H9 (cell line): ENCODE measurements around the gene ST6GAL1. TPM values are rescaled to one million over a fixed set of nuclear protein-coding genes. Genes with fewer than 3 reads are reported as not detected.
"Not testable (repeated sequence)": the region's sequence is repeated elsewhere in the genome, so short reads cannot be mapped to it uniquely, and the experiment has no call there.

Experiments
- DNase-seq: peaks from one replicate; pipeline ENCODE4 v3.0.0-alpha.2; 2017
- H2AFZ ChIP-seq: one replicate; pipeline ENCODE4 v1.6.1; 2013; ENCODE audit warnings: mild to moderate bottlenecking, low read length, control low read depth, moderate library complexity
- H2AK5ac ChIP-seq: 2 replicates; pipeline ENCODE4 v1.6.1; 2013; ENCODE audit warnings: low read length, control low read depth, mixed read lengths; ENCODE audit not compliant: insufficient read length
- H2BK120ac ChIP-seq: one replicate; pipeline ENCODE4 v1.6.1; 2013; ENCODE audit warnings: low read depth, mild to moderate bottlenecking, low read length, control low read depth, inconsistent platforms; ENCODE audit not compliant: poor library complexity, severe bottlenecking
- H2BK12ac ChIP-seq: 2 replicates; pipeline ENCODE4 v1.6.1; 2013; ENCODE audit warnings: low read length, control low read depth, mixed read lengths, low read depth; ENCODE audit not compliant: insufficient read length
- H2BK15ac ChIP-seq: 2 replicates; pipeline ENCODE4 v1.6.1; 2013; ENCODE audit warnings: low read depth, low read length, control low read depth
- H2BK20ac ChIP-seq: one replicate; pipeline ENCODE4 v1.6.1; 2013; ENCODE audit warnings: low read depth, mild to moderate bottlenecking, low read length, control low read depth, inconsistent platforms; ENCODE audit not compliant: poor library complexity, severe bottlenecking
- H2BK5ac ChIP-seq: 2 replicates; pipeline ENCODE4 v1.6.1; 2013; ENCODE audit warnings: low read length, control low read depth, mixed read lengths; ENCODE audit not compliant: insufficient read length
- H3K14ac ChIP-seq: 2 replicates; pipeline ENCODE4 v1.6.1; 2013; ENCODE audit warnings: low read length, control low read depth; ENCODE audit not compliant: insufficient read depth
- H3K18ac ChIP-seq: 2 replicates; pipeline ENCODE4 v1.6.1; 2013; ENCODE audit warnings: low read depth, mild to moderate bottlenecking, mixed read lengths, low read length, control low read depth; ENCODE audit not compliant: insufficient read length
- H3K23ac ChIP-seq: 2 replicates; pipeline ENCODE4 v1.6.1; 2013; ENCODE audit warnings: low read length, control low read depth, mixed read lengths, low read depth; ENCODE audit not compliant: insufficient read length
- H3K23me2 ChIP-seq: 2 replicates; pipeline ENCODE4 v1.6.1; 2013; ENCODE audit warnings: low read depth, mild to moderate bottlenecking, mixed read lengths, low read length, control low read depth; ENCODE audit not compliant: insufficient read length, poor library complexity, severe bottlenecking
- H3K27ac ChIP-seq: 2 replicates; pipeline ENCODE4 v1.5.1; 2013; ENCODE audit warnings: low read length, control low read depth, mixed read lengths, low read depth; ENCODE audit not compliant: insufficient read length
- H3K27me3 ChIP-seq: 2 replicates; pipeline ENCODE4 v1.6.1; 2013; ENCODE audit warnings: low read length, control low read depth, inconsistent platforms; ENCODE audit not compliant: insufficient read depth
- H3K4ac ChIP-seq: 2 replicates; pipeline ENCODE4 v1.6.1; 2013; ENCODE audit warnings: low read depth, mild to moderate bottlenecking, control low read depth, inconsistent platforms, low read length, moderate library complexity
- H3K4me1 ChIP-seq: 2 replicates; pipeline ENCODE4 v1.6.1; 2013; ENCODE audit warnings: low read length, control low read depth, inconsistent platforms; ENCODE audit not compliant: insufficient read depth
- H3K4me2 ChIP-seq: 2 replicates; pipeline ENCODE4 v1.6.1; 2013; ENCODE audit warnings: low read length, control low read depth, mixed read lengths; ENCODE audit not compliant: insufficient read length, insufficient read depth
- H3K56ac ChIP-seq: 2 replicates; pipeline ENCODE4 v1.6.1; 2013; ENCODE audit warnings: low read depth, mild to moderate bottlenecking, mixed read lengths, low read length, control low read depth; ENCODE audit not compliant: insufficient read length
- H3K79me1 ChIP-seq: 2 replicates; pipeline ENCODE4 v1.6.1; 2013; ENCODE audit warnings: low read depth, mild to moderate bottlenecking, moderate library complexity, low read length, control low read depth, inconsistent platforms; ENCODE audit not compliant: insufficient read depth, poor library complexity, severe bottlenecking
- H3K79me2 ChIP-seq: 2 replicates; pipeline ENCODE4 v1.6.1; 2013; ENCODE audit warnings: low read length, control low read depth, inconsistent platforms; ENCODE audit not compliant: insufficient read depth
- H3K9ac ChIP-seq: 2 replicates; pipeline ENCODE4 v1.6.1; 2013; ENCODE audit warnings: low read length, control low read depth, mixed read lengths; ENCODE audit not compliant: insufficient read length; ENCODE audit errors: extremely low read depth
- H3K9me3 ChIP-seq: one replicate; pipeline ENCODE4 v1.6.1; 2013; ENCODE audit warnings: low read depth, low read length, inconsistent platforms; ENCODE audit not compliant: control insufficient read depth
- H3T11ph ChIP-seq: one replicate; pipeline ENCODE4 v1.6.1; 2013; ENCODE audit warnings: mild to moderate bottlenecking, low read length, control low read depth, inconsistent platforms
- H4K20me1 ChIP-seq: one replicate; pipeline ENCODE4 v1.6.1; 2013; ENCODE audit not compliant: control insufficient read depth, insufficient read length, insufficient read depth
- H4K5ac ChIP-seq: 2 replicates; pipeline ENCODE4 v1.6.1; 2013; ENCODE audit warnings: low read depth, mild to moderate bottlenecking, mixed read lengths, low read length, control low read depth; ENCODE audit not compliant: insufficient read length
- H4K8ac ChIP-seq: replicated peaks from 2 replicates; pipeline ENCODE4 v1.6.1; 2013; ENCODE audit warnings: low read length, control low read depth, mixed read lengths, low read depth; ENCODE audit not compliant: insufficient read length
- H4K91ac ChIP-seq: 2 replicates; pipeline ENCODE4 v1.6.1; 2013; ENCODE audit warnings: low read depth, mild to moderate bottlenecking, moderate library complexity, mixed read lengths, low read length, control low read depth; ENCODE audit not compliant: insufficient read length
- H3K27ac Mint-ChIP-seq, 3 experiments: 2 replicates in 2 of 3; 3 replicates in 1 of 3; pipeline ENCODE4 v1.8.0; 2020 to 2021; ENCODE audit warnings: mixed read lengths in 3 of 3, mild to moderate bottlenecking in 1 of 3, moderate library complexity in 1 of 3
- H3K27me3 Mint-ChIP-seq: 2 replicates; pipeline ENCODE4 v1.8.0; 2021; ENCODE audit warnings: low read depth, mild to moderate bottlenecking, moderate library complexity, mixed read lengths
- H3K36me3 Mint-ChIP-seq, 3 experiments: 2 replicates in 2 of 3; 3 replicates in 1 of 3; pipeline ENCODE4 v1.8.0; 2020 to 2021; ENCODE audit warnings: low read depth in 3 of 3, mixed read lengths in 3 of 3; ENCODE audit not compliant: insufficient read depth in 1 of 3
- H3K4me1 Mint-ChIP-seq, 2 experiments: 2 replicates each; pipeline ENCODE4 v1.8.0; 2020; ENCODE audit warnings: mixed read lengths in 2 of 2
- H3K4me3 Mint-ChIP-seq, 2 experiments: 2 replicates in 1 of 2; 3 replicates in 1 of 2; pipeline ENCODE4 v1.8.0; 2020 to 2021; ENCODE audit warnings: mild to moderate bottlenecking in 2 of 2, mixed read lengths in 2 of 2, moderate library complexity in 1 of 2
- H3K9me3 Mint-ChIP-seq, 2 experiments: 2 replicates in 1 of 2; 3 replicates in 1 of 2; pipeline ENCODE4 v1.8.0; 2020; ENCODE audit warnings: mild to moderate bottlenecking in 2 of 2, mixed read lengths in 2 of 2, moderate library complexity in 1 of 2
- CTCF ChIP-seq: fragments of 200-600 bp; sonication (generic); conservative IDR thresholded peaks from 3 replicates; pipeline ENCODE4 v1.8.0; 2021; ENCODE audit warnings: antibody characterized with exemption, mild to moderate bottlenecking
- WGBS: extraction: QIAGEN DNeasy Blood & Tissue Kit; methylation state at CpG from one replicate; pipeline ENCODE4 v1.1.7; 2013; ENCODE audit warnings: missing lambda C conversion rate, low lambda C conversion rate, mixed read lengths; ENCODE audit not compliant: insufficient read length; ENCODE audit errors: extremely low coverage; 5-methylcytosine and 5-hydroxymethylcytosine counted together
- total RNA-seq: library from RNA; stranded (reverse); gene quantifications from 2 replicates; pipeline ENCODE4 v1.2.1, GENCODE V29; 2021

ST6GAL1 gene
- total RNA-seq, 1 experiment from 2014 or later: 139 TPM

DNA sequence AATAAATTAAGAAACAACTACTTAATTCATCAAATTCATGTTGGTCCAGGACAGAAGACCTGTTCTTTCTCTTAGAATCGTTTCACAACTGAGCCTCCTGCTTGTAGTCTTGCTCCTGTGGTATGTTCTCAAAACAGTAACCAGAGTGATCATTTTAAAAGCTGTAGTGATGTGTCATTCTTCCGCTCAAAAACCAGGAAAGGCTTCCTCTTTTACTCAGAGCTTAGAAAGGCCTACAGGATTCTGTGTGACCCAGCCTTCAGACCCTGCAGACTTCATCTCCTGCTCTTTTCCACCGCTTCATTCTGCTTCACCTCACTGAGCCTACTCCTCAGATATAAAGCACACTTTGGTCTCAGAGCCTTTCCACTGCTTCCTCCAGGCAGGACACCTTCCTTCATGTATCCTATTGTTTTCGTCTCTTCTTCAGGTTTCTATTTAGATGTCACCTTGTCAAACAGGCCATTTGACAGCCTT, 22.7 kb downstream of the ST6GAL1 start:
- H3K79me2 ChIP-seq: peaks cover 3% of the 10 kb centered on the region; the same call in 1 of the 2 replicates
- no peak overlapping the region for H2AK5ac ChIP-seq
- no peak overlapping the region for H2BK5ac ChIP-seq
- H3K4ac ChIP-seq: no peak overlapping the region
- H3K14ac ChIP-seq: no peak overlapping the region
- H3K27me3 Mint-ChIP-seq: no peaks in the 10 kb centered on the region
- H2BK15ac ChIP-seq: no peak overlapping the region
- no peak for TF ChIP-seq CTCF
- no CpG with 5 or more reads among the region's 4 CpGs for WGBS
- no peak overlapping the region for H2AFZ ChIP-seq
- H2BK20ac ChIP-seq: no peak overlapping the region
- no peak overlapping the region for H3K9ac ChIP-seq
- no peak overlapping the region for H3T11ph ChIP-seq
- no peaks in the 10 kb centered on the region for H3K79me1 ChIP-seq
- peaks cover 39 to 50% of the 10 kb centered on the region in 2 experiments for H3K4me1 Mint-ChIP-seq
- no peaks in the 10 kb centered on the region for H3K9me3 ChIP-seq
- no peak overlapping the region for H2BK12ac ChIP-seq
- H4K5ac ChIP-seq: no peak overlapping the region
- no peak for DNase-seq
- no peak overlapping the region for H3K23ac ChIP-seq
- peaks cover 0 to 5% of the 10 kb centered on the region in 2 experiments; a peak in 3 of 5 replicates for H3K9me3 Mint-ChIP-seq
- H4K8ac ChIP-seq: no peak overlapping the region
- no peak overlapping the region for H2BK120ac ChIP-seq
- H3K56ac ChIP-seq: no peak overlapping the region
- no peaks in the 10 kb centered on the region for H3K23me2 ChIP-seq
- H4K20me1 ChIP-seq: peaks cover under 1% of the 10 kb centered on the region
- no peak overlapping the region for H3K27ac ChIP-seq
- H3K4me2 ChIP-seq: no peak overlapping the region
- no peaks in the 10 kb centered on the region for H3K4me1 ChIP-seq
- H3K18ac ChIP-seq: no peak overlapping the region
- peaks cover 57 to 74% (median 67%) of the 10 kb centered on the region in 3 experiments for H3K36me3 Mint-ChIP-seq
- no peak overlapping the region for H4K91ac ChIP-seq
- no peaks in the 10 kb centered on the region for H3K27me3 ChIP-seq
- H3K4me3 Mint-ChIP-seq: no peak overlapping the region
- peak overlapping the region; percentile 2 to 71 (median 3); a peak in 3 of 7 replicates for H3K27ac Mint-ChIP-seq

GRCh38 chr3:186953992-186954699, 23.8 kb downstream of the ST6GAL1 start:
- not testable (repeated sequence) for H3K4me2 ChIP-seq, H2BK15ac ChIP-seq, H3K4me1 ChIP-seq, H3K4me3 Mint-ChIP-seq, H3K27ac Mint-ChIP-seq, H3K56ac ChIP-seq, H2BK20ac ChIP-seq, H2AK5ac ChIP-seq, DNase-seq, H3K27me3 Mint-ChIP-seq, H3K27ac ChIP-seq, H3K23me2 ChIP-seq, H2BK5ac ChIP-seq, H3K9ac ChIP-seq, H4K91ac ChIP-seq, H4K5ac ChIP-seq, H3K23ac ChIP-seq, H3K27me3 ChIP-seq, H4K8ac ChIP-seq, H2BK12ac ChIP-seq, H3K9me3 ChIP-seq, H3T11ph ChIP-seq, H3K14ac ChIP-seq, H3K79me2 ChIP-seq, H3K9me3 Mint-ChIP-seq, H3K79me1 ChIP-seq, H3K18ac ChIP-seq, H4K20me1 ChIP-seq, H3K4ac ChIP-seq, H2BK120ac ChIP-seq, H2AFZ ChIP-seq
- H3K4me1 Mint-ChIP-seq: peaks cover 32 to 45% of the 10 kb centered on the region in 2 experiments
- WGBS: no CpG with 5 or more reads among the region's 6 CpGs
- peaks cover 48 to 65% (median 56%) of the 10 kb centered on the region in 3 experiments for H3K36me3 Mint-ChIP-seq
